ENCODE data around the gene ELOVL1. TPM values are rescaled to one million over a fixed set of nuclear protein-coding genes. Genes with fewer than 3 reads are reported as not detected.

The ELOVL1 gene
- total and polyA plus RNA-seq, 2 of the 13 experiments (the other 11 are each of a cell fraction or from before 2014, with no cell fraction given): 55.2 to 77.4 TPM

GRCh38 chr1:43358121-43358745 is 9.6 kb downstream of the ELOVL1 start (continued):
- TF ChIP-seq ELF1 (CRISPR knock-in tag; IDR thresholded peaks at IDR 0.05): no peak
- TF ChIP-seq HMGXB4 (CRISPR knock-in tag; IDR thresholded peaks at IDR 0.05; ENCODE audit: borderline replicate concordance in 1 of 2, low read depth in 1 of 2): peak; percentile 14 to 26; a peak in 2 of 4 replicates
- no peak for TF ChIP-seq ZNF260 (CRISPR knock-in tag; IDR thresholded peaks at IDR 0.05; ENCODE audit: borderline replicate concordance, low read depth)
- no peak for TF ChIP-seq HNF4G (IDR thresholded peaks at IDR 0.05; ENCODE audit: borderline replicate concordance, low read depth, low read length)
- TF ChIP-seq HNF4G (CRISPR knock-in tag; IDR thresholded peaks at IDR 0.05; ENCODE audit: borderline replicate concordance, low read depth): no peak
- TF ChIP-seq HINFP (CRISPR knock-in tag; IDR thresholded peaks at IDR 0.05; ENCODE audit: low read depth): no peak
- TF ChIP-seq PREB (CRISPR knock-in tag; IDR thresholded peaks at IDR 0.05): no peak
- TF ChIP-seq ZNF124 (CRISPR knock-in tag; IDR thresholded peaks at IDR 0.05): no peak
- no peak for TF ChIP-seq KLF13 (CRISPR knock-in tag; IDR thresholded peaks at IDR 0.05)
- TF ChIP-seq SIN3B (IDR thresholded peaks at IDR 0.05; ENCODE audit: low read length): no peak
- peak; percentile 70 for TF ChIP-seq PHF8 (CRISPR knock-in tag; IDR thresholded peaks at IDR 0.05)
- TF ChIP-seq CEBPG (CRISPR knock-in tag; IDR thresholded peaks at IDR 0.05): no peak
- TF ChIP-seq ZNF512 (CRISPR knock-in tag; IDR thresholded peaks at IDR 0.05): no peak
- no peak for TF ChIP-seq ZMAT5 (CRISPR knock-in tag; IDR thresholded peaks at IDR 0.05; ENCODE audit: borderline replicate concordance, low read depth)
- no peak; the same call in 1 of the 2 replicates for TF ChIP-seq ARID5B (CRISPR knock-in tag; IDR thresholded peaks at IDR 0.05)
- no peak for TF ChIP-seq GABPA (IDR thresholded peaks at IDR 0.05; ENCODE audit: low read depth, low read length)
- TF ChIP-seq GABPA (CRISPR knock-in tag; IDR thresholded peaks at IDR 0.05; ENCODE audit: low read depth): no peak
- TF ChIP-seq ZNF652 (CRISPR knock-in tag; IDR thresholded peaks at IDR 0.05; ENCODE audit: borderline replicate concordance, low read depth): no peak
